Astrocyte (in vitro differentiated cells and primary cell): Measurements from ENCODE around the gene ZGRF1.

Source experiments
- EZH2 ChIP-seq: IDR thresholded peaks from 2 replicates; pipeline ENCODE4 v1.6.1; 2012; ENCODE audit warnings: mild to moderate bottlenecking, low read length, inconsistent platforms; ENCODE audit not compliant: insufficient read depth
- TF ChIP-seq, protein P1 (sequence below): IDR thresholded peaks from 2 replicates; pipeline ENCODE4 v1.5.1; 2011; ENCODE audit warnings: low read depth, mild to moderate bottlenecking, inconsistent platforms, low read length, moderate library complexity; ENCODE audit not compliant: insufficient read depth

DNA sequence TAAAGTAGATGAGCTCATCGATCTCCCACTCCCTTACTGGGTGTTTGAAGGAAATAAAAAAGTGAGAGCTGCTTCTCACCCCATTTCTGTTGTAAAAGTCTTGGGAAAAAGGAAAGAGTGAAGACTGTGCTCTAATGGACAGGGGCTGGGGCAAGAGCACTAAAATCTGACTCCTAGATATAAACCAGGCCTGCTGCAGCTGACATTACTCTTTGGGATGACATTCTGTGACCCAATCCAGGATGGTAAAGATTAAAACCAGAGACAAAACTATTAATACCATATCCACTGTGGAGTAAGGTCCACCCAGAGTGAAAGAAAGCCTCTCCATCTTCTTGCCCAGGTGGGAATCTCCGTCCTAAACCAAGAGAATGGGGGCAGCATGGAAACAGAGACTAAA, 100.6 kb downstream of the ZGRF1 start:
- TF ChIP-seq, protein P1, sequence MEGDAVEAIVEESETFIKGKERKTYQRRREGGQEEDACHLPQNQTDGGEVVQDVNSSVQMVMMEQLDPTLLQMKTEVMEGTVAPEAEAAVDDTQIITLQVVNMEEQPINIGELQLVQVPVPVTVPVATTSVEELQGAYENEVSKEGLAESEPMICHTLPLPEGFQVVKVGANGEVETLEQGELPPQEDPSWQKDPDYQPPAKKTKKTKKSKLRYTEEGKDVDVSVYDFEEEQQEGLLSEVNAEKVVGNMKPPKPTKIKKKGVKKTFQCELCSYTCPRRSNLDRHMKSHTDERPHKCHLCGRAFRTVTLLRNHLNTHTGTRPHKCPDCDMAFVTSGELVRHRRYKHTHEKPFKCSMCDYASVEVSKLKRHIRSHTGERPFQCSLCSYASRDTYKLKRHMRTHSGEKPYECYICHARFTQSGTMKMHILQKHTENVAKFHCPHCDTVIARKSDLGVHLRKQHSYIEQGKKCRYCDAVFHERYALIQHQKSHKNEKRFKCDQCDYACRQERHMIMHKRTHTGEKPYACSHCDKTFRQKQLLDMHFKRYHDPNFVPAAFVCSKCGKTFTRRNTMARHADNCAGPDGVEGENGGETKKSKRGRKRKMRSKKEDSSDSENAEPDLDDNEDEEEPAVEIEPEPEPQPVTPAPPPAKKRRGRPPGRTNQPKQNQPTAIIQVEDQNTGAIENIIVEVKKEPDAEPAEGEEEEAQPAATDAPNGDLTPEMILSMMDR: no peak
- TF ChIP-seq EZH2: no peak
